Epithelial cell of esophagus (primary cell): ENCODE results near the gene TREX2.
A peak's percentile ranks its signal among the peaks of the same experiment; 100 is the strongest.

ENCODE experiments used
- DNase-seq: peaks from one replicate; pipeline ENCODE4 v3.0.0; 2010; ENCODE audit warnings: low read depth
- H3K4me3 ChIP-seq: 2 replicates; pipeline ENCODE4 v1.5.1; 2011; ENCODE audit warnings: mild to moderate bottlenecking, low read length, control low read depth
- TF ChIP-seq, protein P1 (sequence below): IDR thresholded peaks from 2 replicates; pipeline ENCODE4 v1.5.1; 2011; ENCODE audit warnings: low read depth, mild to moderate bottlenecking, low read length, control low read depth, inconsistent platforms; ENCODE audit not compliant: insufficient read depth; ENCODE audit errors: missing control alignments

Gene TREX2

DNA sequence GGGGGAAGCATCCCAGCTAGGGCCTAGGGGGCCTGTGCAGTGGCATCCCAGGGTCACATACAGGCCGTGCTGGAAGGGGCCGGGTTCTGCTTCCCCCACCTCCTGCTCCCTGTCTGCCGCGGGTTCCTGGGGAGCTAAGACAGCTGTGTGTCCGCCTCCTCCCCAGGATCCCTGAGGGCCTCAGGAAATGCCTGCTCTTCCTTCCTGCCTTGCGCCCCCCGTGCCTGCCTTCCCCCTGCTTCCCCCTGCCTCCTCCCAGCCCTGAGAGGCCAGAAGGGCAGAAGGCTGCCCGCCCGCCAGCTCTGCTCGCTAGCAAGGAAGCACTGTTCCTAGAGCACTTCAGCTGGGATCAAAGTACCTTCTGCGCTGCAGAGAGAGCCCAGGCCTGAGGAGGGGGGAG, 46.1 kb upstream of the TREX2 start:
- no peak overlapping the region for H3K4me3 ChIP-seq
- no peak for DNase-seq
- TF ChIP-seq, protein P1, sequence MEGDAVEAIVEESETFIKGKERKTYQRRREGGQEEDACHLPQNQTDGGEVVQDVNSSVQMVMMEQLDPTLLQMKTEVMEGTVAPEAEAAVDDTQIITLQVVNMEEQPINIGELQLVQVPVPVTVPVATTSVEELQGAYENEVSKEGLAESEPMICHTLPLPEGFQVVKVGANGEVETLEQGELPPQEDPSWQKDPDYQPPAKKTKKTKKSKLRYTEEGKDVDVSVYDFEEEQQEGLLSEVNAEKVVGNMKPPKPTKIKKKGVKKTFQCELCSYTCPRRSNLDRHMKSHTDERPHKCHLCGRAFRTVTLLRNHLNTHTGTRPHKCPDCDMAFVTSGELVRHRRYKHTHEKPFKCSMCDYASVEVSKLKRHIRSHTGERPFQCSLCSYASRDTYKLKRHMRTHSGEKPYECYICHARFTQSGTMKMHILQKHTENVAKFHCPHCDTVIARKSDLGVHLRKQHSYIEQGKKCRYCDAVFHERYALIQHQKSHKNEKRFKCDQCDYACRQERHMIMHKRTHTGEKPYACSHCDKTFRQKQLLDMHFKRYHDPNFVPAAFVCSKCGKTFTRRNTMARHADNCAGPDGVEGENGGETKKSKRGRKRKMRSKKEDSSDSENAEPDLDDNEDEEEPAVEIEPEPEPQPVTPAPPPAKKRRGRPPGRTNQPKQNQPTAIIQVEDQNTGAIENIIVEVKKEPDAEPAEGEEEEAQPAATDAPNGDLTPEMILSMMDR: no peak

DNA sequence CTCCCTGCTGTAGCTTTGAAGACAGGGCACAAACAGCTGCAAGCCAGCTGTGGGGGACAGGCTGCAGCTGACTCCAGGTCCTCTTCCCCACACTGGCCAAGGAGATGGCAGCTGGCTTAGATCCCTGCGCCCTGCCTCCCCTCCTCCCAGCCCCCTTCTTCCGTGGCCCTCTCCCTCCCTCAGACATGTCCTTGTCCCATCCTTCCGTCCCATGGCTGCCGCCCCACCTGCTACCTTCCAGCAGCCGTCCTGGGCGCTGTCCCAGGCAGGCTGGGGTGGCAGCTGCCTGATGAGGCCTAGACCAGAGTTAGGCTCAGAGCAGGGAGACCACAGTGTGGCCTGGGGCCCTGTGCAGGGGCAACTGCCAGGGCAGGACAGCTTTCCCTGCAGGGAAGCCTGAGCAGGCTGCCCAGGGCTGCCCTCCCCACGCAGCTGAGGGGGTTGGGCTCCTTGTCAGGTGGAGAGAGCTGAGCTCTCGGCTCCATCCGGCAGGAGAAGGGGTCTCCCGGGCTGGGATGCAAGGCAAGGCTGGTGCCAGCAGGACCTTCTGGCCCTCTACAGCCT, 45.6 kb upstream of the TREX2 start:
- TF ChIP-seq, protein P1: no peak
- no peak for DNase-seq
- H3K4me3 ChIP-seq: no peak overlapping the region

DNA sequence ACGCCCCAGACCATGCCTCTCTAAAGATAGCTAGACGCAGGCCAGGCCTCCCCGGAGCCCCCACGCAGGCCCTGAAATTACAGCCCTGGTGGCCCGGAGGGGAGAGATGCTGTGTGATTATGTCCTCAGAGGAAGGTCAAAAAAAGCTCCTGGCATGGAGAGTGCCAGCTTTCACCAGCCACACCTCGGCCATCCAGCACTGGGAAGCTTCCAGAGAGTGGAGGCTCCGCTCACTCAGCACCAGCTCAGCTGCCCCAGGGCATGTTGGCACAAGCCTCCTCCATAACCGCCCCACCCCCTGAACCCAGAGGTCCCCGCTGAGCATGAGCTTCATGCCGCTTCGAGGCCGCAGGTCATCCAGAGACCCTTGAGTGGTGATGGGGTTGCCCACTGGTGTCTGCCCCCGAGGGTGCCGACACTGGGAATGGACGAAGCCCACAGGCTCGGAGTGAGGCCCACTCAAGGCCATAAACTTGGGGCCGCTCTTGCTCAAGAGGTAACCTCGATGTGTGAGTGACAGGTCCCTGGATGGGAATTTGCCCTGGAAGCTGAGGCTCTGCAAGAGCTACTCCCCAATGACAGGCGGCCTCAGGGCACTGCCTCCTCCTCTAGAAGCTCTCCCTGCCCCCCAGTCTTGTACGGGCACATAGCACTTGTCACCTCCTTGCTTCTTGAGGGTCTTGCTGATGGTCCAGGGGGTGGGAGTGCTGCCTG, 44.5 kb upstream of the TREX2 start:
- TF ChIP-seq, protein P1: no peak
- no peak overlapping the region for H3K4me3 ChIP-seq

DNA sequence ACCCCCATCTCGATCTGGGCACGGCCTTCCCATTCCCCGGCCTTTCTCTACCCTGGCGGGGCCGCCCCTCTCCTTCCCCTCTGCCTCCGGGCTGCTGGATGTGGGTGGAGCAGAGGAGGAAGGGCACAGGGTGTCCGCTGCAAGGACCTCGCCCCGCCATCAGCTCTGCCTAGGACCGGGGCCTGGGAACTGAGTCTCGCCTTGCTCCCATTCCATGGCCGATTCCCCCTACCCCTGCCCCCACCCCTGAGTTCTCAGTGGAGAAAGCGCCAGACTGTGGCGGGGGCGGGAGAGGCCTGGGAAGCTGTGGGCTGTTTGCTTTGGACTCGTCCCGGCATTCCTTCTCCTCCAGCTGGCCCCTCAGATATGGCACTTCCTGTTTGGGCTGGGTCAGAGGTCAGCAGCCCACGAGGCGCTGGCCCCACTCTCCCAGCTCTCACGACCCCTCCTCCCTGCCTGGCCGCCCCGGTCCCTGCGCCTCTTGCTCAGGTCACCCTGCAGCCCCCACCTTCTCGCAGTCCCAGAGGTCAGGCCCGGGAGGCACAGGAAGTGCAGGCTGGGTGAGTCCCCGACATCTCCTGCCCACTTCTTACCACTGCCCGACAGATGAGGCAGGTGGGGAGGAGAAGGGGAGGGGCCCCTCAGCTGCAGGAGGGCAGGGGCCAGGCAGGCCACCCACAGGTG, 42.5 kb upstream of the TREX2 start:
- H3K4me3 ChIP-seq: no peak overlapping the region
- DNase-seq: no peak
- TF ChIP-seq, protein P1: no peak

More for the DNA sequence above, 44.5 kb upstream of the TREX2 start:
- DNase-seq: peak; percentile 28

DNA sequence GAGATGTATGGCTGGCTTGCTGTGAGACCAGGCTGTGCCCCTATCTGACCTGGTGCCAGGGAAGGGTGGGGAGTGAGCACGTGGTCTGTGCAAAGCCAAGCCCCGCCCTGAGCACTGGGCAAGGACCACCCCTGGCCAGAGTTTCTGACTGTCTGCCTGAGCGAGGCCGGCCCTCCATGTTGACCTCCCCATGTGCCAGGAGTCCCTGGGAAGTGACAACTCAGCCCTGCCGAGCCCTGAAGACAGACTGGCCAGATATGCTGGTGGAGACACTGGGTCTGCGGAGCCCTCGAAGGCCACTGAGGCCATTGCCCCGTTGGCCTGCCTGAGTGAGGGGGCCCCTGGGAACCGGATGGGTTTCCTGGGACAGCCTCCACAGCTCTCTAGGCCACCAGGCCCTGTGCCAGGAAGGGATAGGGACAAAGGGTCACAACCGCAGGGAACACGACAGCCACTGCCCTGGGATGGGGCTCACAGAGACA, 41.8 kb upstream of the TREX2 start:
- no peak overlapping the region for H3K4me3 ChIP-seq
- DNase-seq: no peak
- TF ChIP-seq, protein P1: no peak

DNA sequence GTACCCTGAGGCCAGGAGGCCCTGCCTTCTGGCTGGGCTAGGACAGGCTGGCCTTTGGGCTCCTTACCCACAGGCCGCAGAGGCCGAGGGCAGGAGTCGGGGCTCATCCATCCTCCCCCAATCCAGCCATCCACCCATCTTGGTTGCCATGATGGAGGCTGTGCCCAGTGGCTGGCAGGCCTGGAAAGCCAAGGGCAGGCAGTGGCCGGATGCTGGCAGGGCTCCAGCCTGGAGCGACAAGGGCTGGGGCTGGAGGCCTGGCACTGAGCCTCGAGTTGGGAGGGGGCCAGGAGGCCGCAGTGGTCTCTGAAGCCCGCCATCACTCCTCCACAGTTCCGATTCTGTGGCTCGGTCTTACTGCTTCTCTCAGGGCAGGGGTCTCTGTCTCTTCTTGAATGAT, 40.3 kb upstream of the TREX2 start:
- H3K4me3 ChIP-seq: no peak overlapping the region
- no peak for DNase-seq
- TF ChIP-seq, protein P1: no peak
